Vagina (tissue), 2 donors: ENCODE results near the gene AEBP1. TPM values are rescaled to one million over a fixed set of nuclear protein-coding genes. Genes with fewer than 3 reads are reported as not detected.

ENCODE experiments used
- DNase-seq, 2 donors: peaks; one replicate each; pipeline ENCODE4 v3.0.0-alpha.2; 2017; ENCODE audit errors: extremely low spot score in 2 of 2
- H3K27ac ChIP-seq: fragments of 200-600 bp; sonication (generic); one replicate; pipeline ENCODE4 v1.5.1; 2019
- H3K27me3 ChIP-seq: fragments of 200-600 bp; sonication (generic); one replicate; pipeline ENCODE4 v1.5.1; 2019
- H3K36me3 ChIP-seq, 2 donors: fragments of 200-600 bp; sonication (generic); one replicate each; pipeline ENCODE4 v1.5.1; 2017 to 2019
- H3K4me1 ChIP-seq: fragments of 200-600 bp; sonication (generic); one replicate; pipeline ENCODE4 v1.5.1; 2019
- H3K4me3 ChIP-seq, 2 donors: fragments of 200-600 bp; sonication (generic); 1 replicate in 1 of 2; 2 replicates in 1 of 2; pipeline ENCODE4 v1.5.1; 2016 to 2019
- H3K9me3 ChIP-seq: fragments of 200-600 bp; sonication (generic); one replicate; pipeline ENCODE4 v1.5.1; 2019
- CTCF ChIP-seq, 3 experiments: fragments of 450-650 bp in 2 of 3; fragments of 200-600 bp in 1 of 3; sonication (generic) in 1 of 3; IDR thresholded peaks; one replicate each; pipeline ENCODE4 v1.5.1; 2017 to 2019; ENCODE audit warnings: antibody characterized with exemption in 3 of 3, mild to moderate bottlenecking in 2 of 3, moderate library complexity in 2 of 3
- POLR2A ChIP-seq, 2 donors: fragments of 450-650 bp; IDR thresholded peaks; one replicate each; pipeline ENCODE4 v1.6.1; 2017; ENCODE audit warnings: antibody characterized with exemption in 2 of 2, mild to moderate bottlenecking in 2 of 2, moderate library complexity in 2 of 2
- POLR2AphosphoS5 ChIP-seq, 2 donors: sonication (generic); formaldehyde crosslinking; IDR thresholded peaks; one replicate each; pipeline ENCODE4 v1.9.0; 2017; ENCODE audit warnings: antibody characterized with exemption in 2 of 2, mild to moderate bottlenecking in 2 of 2, low read depth in 1 of 2; ENCODE audit not compliant: insufficient read depth in 1 of 2
- intact Hi-C: fragments of 100-400 bp; cut with DNase I; formaldehyde crosslinking; loops from one replicate; pipeline ENCODE4 v1.15.1; 2023
- total RNA-seq: library from RNA; depleted of rRNA; stranded (reverse); fragments of >200 nt; gene quantifications from one replicate; pipeline ENCODE4 v1.2.3, GENCODE V29; 2016

Gene AEBP1
- total RNA-seq, 1 donor from 2014 or later, result 321 TPM

GRCh38 chr7:44134943-44135628 lies 30.9 kb downstream of the AEBP1 start:
- Histone ChIP-seq H3K9me3 (no peaks in the 10 kb centered on the region), H3K4me1 (no peaks in the 10 kb centered on the region), H3K36me3 (no peaks in the 10 kb centered on the region), H3K27ac (no peak overlapping the region), H3K4me3 (no peak overlapping the region), H3K27me3 (no peaks in the 10 kb centered on the region)
- TF ChIP-seq POLR2A (IDR thresholded peaks at IDR 0.05), result no peak
- TF ChIP-seq CTCF (IDR thresholded peaks at IDR 0.05), result no peak
- no peak for TF ChIP-seq POLR2AphosphoS5 (IDR thresholded peaks at IDR 0.05; ENCODE audit: insufficient read depth in 1 of 2, low read depth in 1 of 2)
- DNase-seq, result no peak
- intact Hi-C loops, result no loop called here

GRCh38 chr7:44136731-44137130 lies 32.6 kb downstream of the AEBP1 start:
- Histone ChIP-seq H3K27me3 (no peaks in the 10 kb centered on the region), H3K27ac (no peak overlapping the region), H3K4me1 (no peaks in the 10 kb centered on the region), H3K36me3 (no peaks in the 10 kb centered on the region), H3K4me3 (no peak overlapping the region), H3K9me3 (no peaks in the 10 kb centered on the region)
- no peak for DNase-seq
- intact Hi-C loops, result no loop called here
- TF ChIP-seq POLR2AphosphoS5 (IDR thresholded peaks at IDR 0.05; ENCODE audit: insufficient read depth in 1 of 2, low read depth in 1 of 2), result no peak
- no peak for TF ChIP-seq CTCF (IDR thresholded peaks at IDR 0.05)
- TF ChIP-seq POLR2A (IDR thresholded peaks at IDR 0.05), result no peak

- Histone ChIP-seq H3K9me3 (no peaks in the 10 kb centered on the region), H3K27ac (no peak overlapping the region), H3K4me3 (no peak overlapping the region), H3K4me1 (no peaks in the 10 kb centered on the region), H3K36me3 (no peaks in the 10 kb centered on the region), H3K27me3 (no peaks in the 10 kb centered on the region)
- DNase-seq, result no peak
- TF ChIP-seq POLR2AphosphoS5 (IDR thresholded peaks at IDR 0.05; ENCODE audit: insufficient read depth in 1 of 2, low read depth in 1 of 2) (no peak), CTCF (IDR thresholded peaks at IDR 0.05) (no peak), POLR2A (IDR thresholded peaks at IDR 0.05) (no peak)
- intact Hi-C loops, result no loop called here
Measured at GRCh38 chr7:44138698-44139097, 34.6 kb downstream of the AEBP1 start.

- Histone ChIP-seq H3K27me3 (no peaks in the 10 kb centered on the region), H3K4me3 (no peak overlapping the region), H3K9me3 (no peaks in the 10 kb centered on the region), H3K36me3 (no peaks in the 10 kb centered on the region), H3K4me1 (no peaks in the 10 kb centered on the region), H3K27ac (no peak overlapping the region)
- no peak for DNase-seq
- no peak for TF ChIP-seq CTCF (IDR thresholded peaks at IDR 0.05)
- intact Hi-C loops, result no loop called here
Measured at GRCh38 chr7:44139311-44140010, 35.3 kb downstream of the AEBP1 start.

- Histone ChIP-seq H3K36me3 (no peaks in the 10 kb centered on the region), H3K27ac (no peak overlapping the region), H3K4me3 (no peak overlapping the region), H3K9me3 (no peaks in the 10 kb centered on the region), H3K27me3 (no peaks in the 10 kb centered on the region), H3K4me1 (peaks cover 7% of the 10 kb centered on the region)
- TF ChIP-seq POLR2AphosphoS5 (IDR thresholded peaks at IDR 0.05; ENCODE audit: insufficient read depth in 1 of 2, low read depth in 1 of 2) (no peak), CTCF (IDR thresholded peaks at IDR 0.05) (no peak), POLR2A (IDR thresholded peaks at IDR 0.05) (no peak)
- intact Hi-C loops, result no loop called here
- no peak for DNase-seq
Measured at GRCh38 chr7:44140341-44140740, 36.2 kb downstream of the AEBP1 start.
